Fibroblast of pulmonary artery (primary cell): ENCODE measurements around the gene MPHOSPH9.

Experiments used
- DNase-seq: peaks from one replicate; pipeline ENCODE4 v3.0.0-alpha.2; 2010; ENCODE audit warnings: low read depth
- H3K4me3 ChIP-seq: replicated peaks from 2 replicates; pipeline ENCODE4 v1.5.1; 2011; ENCODE audit warnings: low read depth, mild to moderate bottlenecking, control low read depth, low read length, moderate library complexity
- TF ChIP-seq, protein P1 (sequence below): IDR thresholded peaks from 2 replicates; pipeline ENCODE4 v1.5.1; 2011; ENCODE audit warnings: mild to moderate bottlenecking, control low read depth, low read length, inconsistent platforms; ENCODE audit errors: missing control alignments

MPHOSPH9 gene

DNA sequence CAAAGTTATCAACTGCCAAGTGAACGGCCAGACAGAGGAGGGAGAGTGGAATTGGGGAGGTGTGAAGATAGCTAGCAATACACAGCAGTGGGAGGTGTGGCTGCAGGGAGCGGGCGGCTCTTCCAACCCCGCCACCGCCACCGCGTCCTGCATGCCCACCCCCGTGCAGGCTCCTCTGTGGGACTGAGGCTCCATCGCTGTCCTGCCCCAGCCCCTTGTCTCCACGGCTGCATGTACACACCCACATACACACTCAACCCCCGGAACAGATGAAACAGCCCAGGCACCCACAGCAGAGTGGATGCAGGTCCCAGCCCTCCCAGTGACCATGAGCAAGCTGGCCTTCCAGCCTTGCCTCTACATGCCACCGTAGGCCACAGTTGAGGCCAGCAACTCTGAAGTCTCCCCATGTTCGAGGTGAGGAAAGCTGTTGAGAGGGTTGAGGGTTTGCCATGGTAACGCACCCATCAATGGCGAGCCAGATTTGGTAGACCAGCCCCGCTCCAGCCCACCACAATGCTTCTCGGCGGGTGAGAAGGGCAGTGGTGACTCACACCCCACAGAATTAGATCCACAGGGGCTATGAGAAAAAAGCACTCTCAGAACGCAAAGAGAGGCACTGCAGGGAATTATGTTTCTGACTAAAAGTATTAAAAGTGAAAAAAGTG is 121.3 kb downstream of the MPHOSPH9 start:
- no peak overlapping the region for H3K4me3 ChIP-seq
- TF ChIP-seq, protein P1, sequence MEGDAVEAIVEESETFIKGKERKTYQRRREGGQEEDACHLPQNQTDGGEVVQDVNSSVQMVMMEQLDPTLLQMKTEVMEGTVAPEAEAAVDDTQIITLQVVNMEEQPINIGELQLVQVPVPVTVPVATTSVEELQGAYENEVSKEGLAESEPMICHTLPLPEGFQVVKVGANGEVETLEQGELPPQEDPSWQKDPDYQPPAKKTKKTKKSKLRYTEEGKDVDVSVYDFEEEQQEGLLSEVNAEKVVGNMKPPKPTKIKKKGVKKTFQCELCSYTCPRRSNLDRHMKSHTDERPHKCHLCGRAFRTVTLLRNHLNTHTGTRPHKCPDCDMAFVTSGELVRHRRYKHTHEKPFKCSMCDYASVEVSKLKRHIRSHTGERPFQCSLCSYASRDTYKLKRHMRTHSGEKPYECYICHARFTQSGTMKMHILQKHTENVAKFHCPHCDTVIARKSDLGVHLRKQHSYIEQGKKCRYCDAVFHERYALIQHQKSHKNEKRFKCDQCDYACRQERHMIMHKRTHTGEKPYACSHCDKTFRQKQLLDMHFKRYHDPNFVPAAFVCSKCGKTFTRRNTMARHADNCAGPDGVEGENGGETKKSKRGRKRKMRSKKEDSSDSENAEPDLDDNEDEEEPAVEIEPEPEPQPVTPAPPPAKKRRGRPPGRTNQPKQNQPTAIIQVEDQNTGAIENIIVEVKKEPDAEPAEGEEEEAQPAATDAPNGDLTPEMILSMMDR = no peak
- DNase-seq = no peak

GRCh38 chr12:123109319-123109772 is 123.6 kb downstream of the MPHOSPH9 start:
- H3K4me3 ChIP-seq = no peak overlapping the region
- TF ChIP-seq, protein P1 = no peak
- DNase-seq = no peak

DNA sequence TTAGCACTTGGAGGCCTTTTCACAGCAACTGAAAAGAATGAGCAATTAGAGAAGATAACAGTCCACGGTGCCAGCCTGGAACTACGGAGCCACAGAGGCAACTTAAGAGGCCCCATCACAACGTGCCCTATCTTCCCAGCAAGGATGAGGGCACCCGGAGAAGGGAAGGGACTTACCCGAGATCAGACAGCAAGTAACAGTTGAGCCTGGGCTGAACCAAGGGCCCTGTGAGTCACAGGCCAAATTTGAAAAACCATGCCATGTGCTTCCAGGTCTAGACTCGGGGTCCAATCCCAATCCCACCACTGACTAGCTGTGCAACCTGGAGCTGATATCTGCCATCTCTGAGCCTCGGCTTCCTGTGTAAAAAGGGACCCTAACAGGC is 124.3 kb downstream of the MPHOSPH9 start:
- TF ChIP-seq, protein P1 = no peak
- DNase-seq = no peak
- no peak overlapping the region for H3K4me3 ChIP-seq

- TF ChIP-seq, protein P1 = no peak
- no peak for DNase-seq
- H3K4me3 ChIP-seq = no peak overlapping the region
These were observed 124.8 kb downstream of the MPHOSPH9 start for GRCh38 chr12:123107926-123108681.

DNA sequence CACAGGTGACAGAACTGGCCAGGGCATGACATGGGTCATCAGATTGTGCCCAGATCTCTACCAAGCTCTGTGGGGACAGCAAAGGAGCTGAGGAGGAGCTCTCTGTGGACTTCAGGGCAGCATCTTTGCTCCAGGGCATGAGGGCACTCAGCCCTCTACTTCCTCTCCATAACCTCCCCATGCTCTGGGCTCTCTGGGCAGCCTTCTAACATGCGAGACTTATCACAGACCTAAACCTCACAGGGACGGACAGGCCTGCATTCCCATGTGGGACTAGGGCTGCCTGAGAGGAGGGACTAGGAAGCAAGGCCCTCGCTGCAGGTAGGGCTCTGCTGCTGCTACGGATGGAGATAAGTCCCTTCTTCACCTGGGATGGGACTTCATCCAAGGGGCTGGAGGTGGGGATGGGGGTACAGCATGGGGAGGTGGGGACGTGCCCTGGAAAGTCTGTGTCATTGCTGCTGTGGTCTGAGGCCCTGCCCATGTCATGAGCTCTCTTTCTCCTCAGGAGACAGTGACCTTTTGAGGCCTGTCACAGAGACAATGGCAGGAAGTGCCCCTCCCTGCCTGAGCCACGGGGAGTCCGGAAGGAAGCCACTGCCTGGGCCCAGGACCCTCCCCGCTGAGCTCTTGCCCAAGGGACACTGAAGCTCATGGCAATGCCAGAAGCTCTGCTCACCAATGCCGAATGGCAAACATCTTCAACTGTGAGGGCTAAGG is 126.1 kb downstream of the MPHOSPH9 start:
- no peak for DNase-seq
- TF ChIP-seq, protein P1 = no peak
- H3K4me3 ChIP-seq = no peak overlapping the region

DNA sequence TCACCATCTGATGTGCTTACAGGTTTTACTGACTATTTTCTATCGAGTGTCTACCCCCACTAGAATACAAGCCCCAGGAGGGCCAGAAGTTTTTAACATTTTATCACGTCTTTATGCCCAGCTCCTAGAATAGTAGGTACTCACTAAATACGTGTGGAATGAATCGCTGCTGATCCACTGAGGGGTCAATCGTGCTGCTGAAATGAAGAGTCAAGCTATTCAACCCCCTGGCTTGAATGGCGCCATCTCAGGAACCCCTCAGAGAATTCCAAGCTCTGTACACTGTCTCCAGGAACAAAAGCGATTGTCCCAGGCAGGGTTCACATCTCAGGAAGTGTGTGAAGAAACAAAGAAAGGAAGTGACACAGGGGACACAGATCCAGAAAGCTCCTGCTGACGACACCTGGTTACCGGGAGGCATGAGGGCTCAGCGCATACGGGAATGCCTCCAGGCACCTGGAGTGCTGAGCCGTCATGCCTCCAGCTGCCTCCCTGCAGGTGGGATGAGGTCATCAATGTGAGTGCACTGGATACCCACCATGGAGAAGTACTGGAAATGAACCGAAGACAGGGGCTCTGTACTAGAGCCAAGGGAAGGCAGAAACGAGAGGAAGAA is 127.6 kb downstream of the MPHOSPH9 start:
- DNase-seq = peak; percentile 24
- H3K4me3 ChIP-seq = no peak overlapping the region
- TF ChIP-seq, protein P1 = no peak
